IPS-NIHi11 (cell line): Measurements from ENCODE around the gene HSD17B7.
"Not testable (repeated sequence)": the region's sequence is repeated elsewhere in the genome, so short reads cannot be mapped to it uniquely, and the experiment has no call there.

Experiments
- DNase-seq: peaks from one replicate; pipeline ENCODE4 v3.0.0; 2012; ENCODE audit warnings: mixed read lengths, low spot score

Gene HSD17B7

GRCh38 chr1:162790303-162790984, at the start of gene HSD17B7:
HSD17B7 (plus strand) TSS chr1:162790702; CDS start chr1:162790801, 99 bp downstream.
- peak; percentile 57 for DNase-seq

GRCh38 chr1:162740755-162741154, 49.7 kb upstream of the HSD17B7 start:
- DNase-seq: no peak

- no peak for DNase-seq
These were observed 48.9 kb upstream of the HSD17B7 start for GRCh38 chr1:162741574-162741973.

- DNase-seq: not testable (repeated sequence)
These were observed 44.1 kb upstream of the HSD17B7 start for GRCh38 chr1:162746264-162746942.

- no peak for DNase-seq
These were observed 37.4 kb upstream of the HSD17B7 start for GRCh38 chr1:162753001-162753658.

GRCh38 chr1:162753998-162754585, 36.4 kb upstream of the HSD17B7 start:
- no peak for DNase-seq

GRCh38 chr1:162755306-162755705, 35.2 kb upstream of the HSD17B7 start:
- DNase-seq: no peak

- DNase-seq: no peak
These were observed 34.0 kb upstream of the HSD17B7 start for GRCh38 chr1:162756523-162756922.

- DNase-seq: no peak
These were observed 33.0 kb upstream of the HSD17B7 start for GRCh38 chr1:162757476-162757875.

- DNase-seq: no peak
These were observed 24.7 kb upstream of the HSD17B7 start for GRCh38 chr1:162765788-162766187.

GRCh38 chr1:162772571-162773154, 17.8 kb upstream of the HSD17B7 start:
- DNase-seq: no peak

- DNase-seq: no peak
These were observed 16.5 kb upstream of the HSD17B7 start for GRCh38 chr1:162774007-162774406.

- DNase-seq: no peak
These were observed 11.5 kb upstream of the HSD17B7 start for GRCh38 chr1:162779043-162779442.

GRCh38 chr1:162782671-162783070, 7.8 kb upstream of the HSD17B7 start:
- DNase-seq: no peak

- not testable (repeated sequence) for DNase-seq
These were observed 5.6 kb upstream of the HSD17B7 start for GRCh38 chr1:162784926-162785325.

- DNase-seq: not testable (repeated sequence)
These were observed 1.7 kb upstream of the HSD17B7 start for GRCh38 chr1:162788783-162789182.

- not testable (repeated sequence) for DNase-seq
These were observed 469 bp downstream of the HSD17B7 start for GRCh38 chr1:162790985-162791357.

- DNase-seq: not testable (repeated sequence)
These were observed 3.8 kb downstream of the HSD17B7 start for GRCh38 chr1:162794284-162794683.

- DNase-seq: not testable (repeated sequence)
These were observed 6.2 kb downstream of the HSD17B7 start for GRCh38 chr1:162796617-162797279.

- DNase-seq: not testable (repeated sequence)
These were observed 9.7 kb downstream of the HSD17B7 start for GRCh38 chr1:162799995-162800830.

GRCh38 chr1:162807503-162807902, 17.0 kb downstream of the HSD17B7 start:
- not testable (repeated sequence) for DNase-seq
